Chondrocyte (in vitro differentiated cells): Measurements from ENCODE around the gene HSPB3. TPM values are rescaled to one million over a fixed set of nuclear protein-coding genes. Genes with fewer than 3 reads are reported as not detected.

Experiments used
- DNase-seq: peaks from one replicate; pipeline ENCODE4 v3.0.0; 2021; ENCODE audit warnings: mixed read lengths, low spot score
- H3K27ac Mint-ChIP-seq: one replicate; pipeline ENCODE4 v1.8.0; 2021; ENCODE audit warnings: mild to moderate bottlenecking, moderate library complexity, mixed read lengths; ENCODE audit not compliant: unreplicated experiment
- H3K27me3 Mint-ChIP-seq: 2 replicates; pipeline ENCODE4 v1.8.0; 2021; ENCODE audit warnings: low read depth, mixed read lengths
- H3K36me3 Mint-ChIP-seq: 2 replicates; pipeline ENCODE4 v1.8.0; 2021; ENCODE audit warnings: low read depth, mixed read lengths
- H3K4me1 Mint-ChIP-seq: 2 replicates; pipeline ENCODE4 v1.8.0; 2021; ENCODE audit warnings: low read depth, mild to moderate bottlenecking, mixed read lengths
- H3K4me3 Mint-ChIP-seq: one replicate; pipeline ENCODE4 v1.8.0; 2021; ENCODE audit warnings: mild to moderate bottlenecking, moderate library complexity, mixed read lengths; ENCODE audit not compliant: unreplicated experiment
- H3K9me3 Mint-ChIP-seq: 2 replicates; pipeline ENCODE4 v1.8.0; 2021; ENCODE audit warnings: low read depth, mixed read lengths
- total RNA-seq: library from RNA; stranded (reverse); gene quantifications from 3 replicates; pipeline ENCODE4 v1.2.1, GENCODE V29; 2021
- TF ChIP-seq, protein P1 (sequence below): fragments of 200-600 bp; sonication (generic); IDR thresholded peaks from 2 replicates; pipeline ENCODE4 v1.5.0; 2021; ENCODE audit warnings: antibody characterized with exemption, mild to moderate bottlenecking, moderate library complexity

The HSPB3 gene
- total RNA-seq, 1 donor from 2014 or later, result 0.37 TPM

DNA sequence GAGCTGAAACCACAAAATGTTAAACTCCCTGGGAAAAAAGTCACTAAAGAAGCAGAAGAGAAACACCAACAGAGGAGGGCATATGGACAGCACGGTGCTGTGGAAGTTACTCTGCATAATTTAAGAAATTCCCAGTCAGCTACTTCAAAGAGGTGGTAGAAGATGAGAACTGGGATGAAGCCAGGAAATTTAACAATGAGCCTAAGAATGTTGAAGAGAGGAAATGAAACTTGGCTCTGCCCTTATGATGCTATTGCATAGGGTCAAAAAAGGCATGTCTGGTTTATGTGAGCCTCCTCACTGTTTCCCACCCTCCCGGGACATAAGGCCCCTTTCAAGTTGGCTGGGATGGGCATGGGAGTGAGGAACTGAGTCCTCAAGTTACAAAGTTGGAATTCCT, 36.7 kb downstream of the HSPB3 start:
- Mint-ChIP-seq H3K27me3 (peaks cover 2% of the 10 kb centered on the region), H3K36me3 (no peaks in the 10 kb centered on the region), H3K27ac (no peak overlapping the region), H3K9me3 (no peaks in the 10 kb centered on the region), H3K4me3 (no peak overlapping the region), H3K4me1 (peaks cover 14% of the 10 kb centered on the region)
- DNase-seq, result no peak
- TF ChIP-seq, protein P1, sequence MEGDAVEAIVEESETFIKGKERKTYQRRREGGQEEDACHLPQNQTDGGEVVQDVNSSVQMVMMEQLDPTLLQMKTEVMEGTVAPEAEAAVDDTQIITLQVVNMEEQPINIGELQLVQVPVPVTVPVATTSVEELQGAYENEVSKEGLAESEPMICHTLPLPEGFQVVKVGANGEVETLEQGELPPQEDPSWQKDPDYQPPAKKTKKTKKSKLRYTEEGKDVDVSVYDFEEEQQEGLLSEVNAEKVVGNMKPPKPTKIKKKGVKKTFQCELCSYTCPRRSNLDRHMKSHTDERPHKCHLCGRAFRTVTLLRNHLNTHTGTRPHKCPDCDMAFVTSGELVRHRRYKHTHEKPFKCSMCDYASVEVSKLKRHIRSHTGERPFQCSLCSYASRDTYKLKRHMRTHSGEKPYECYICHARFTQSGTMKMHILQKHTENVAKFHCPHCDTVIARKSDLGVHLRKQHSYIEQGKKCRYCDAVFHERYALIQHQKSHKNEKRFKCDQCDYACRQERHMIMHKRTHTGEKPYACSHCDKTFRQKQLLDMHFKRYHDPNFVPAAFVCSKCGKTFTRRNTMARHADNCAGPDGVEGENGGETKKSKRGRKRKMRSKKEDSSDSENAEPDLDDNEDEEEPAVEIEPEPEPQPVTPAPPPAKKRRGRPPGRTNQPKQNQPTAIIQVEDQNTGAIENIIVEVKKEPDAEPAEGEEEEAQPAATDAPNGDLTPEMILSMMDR, result no peak

GRCh38 chr5:54495027-54495426, 39.5 kb downstream of the HSPB3 start:
- H3K9me3 Mint-ChIP-seq, result peaks cover 8% of the 10 kb centered on the region
- no peak overlapping the region for H3K4me3 Mint-ChIP-seq
- DNase-seq, result no peak
- peaks cover 2% of the 10 kb centered on the region for H3K27me3 Mint-ChIP-seq
- no peaks in the 10 kb centered on the region for H3K36me3 Mint-ChIP-seq
- peaks cover 12% of the 10 kb centered on the region for H3K4me1 Mint-ChIP-seq
- TF ChIP-seq, protein P1, result no peak
- no peak overlapping the region for H3K27ac Mint-ChIP-seq

Other genes starting within 250 kb of the HSPB3 start
- 13.7 to 32.9 TPM (median 14.0 TPM) in 3 replicates for gene ARL15, start 145.1 kb upstream of the HSPB3 start, total RNA-seq
- gene SNX18, start 62.1 kb downstream of the HSPB3 start, total RNA-seq, result 50.4 to 74.2 TPM (median 73.2 TPM) in 3 replicates